CD4-positive, alpha-beta T cell treated with Interleukin-4 for 4 hours (primary cell): ENCODE results near the gene KCNN3.

Experiments
- DNase-seq: peaks from one replicate; pipeline ENCODE4 v3.0.0-alpha.2; 2020

Gene KCNN3

DNA sequence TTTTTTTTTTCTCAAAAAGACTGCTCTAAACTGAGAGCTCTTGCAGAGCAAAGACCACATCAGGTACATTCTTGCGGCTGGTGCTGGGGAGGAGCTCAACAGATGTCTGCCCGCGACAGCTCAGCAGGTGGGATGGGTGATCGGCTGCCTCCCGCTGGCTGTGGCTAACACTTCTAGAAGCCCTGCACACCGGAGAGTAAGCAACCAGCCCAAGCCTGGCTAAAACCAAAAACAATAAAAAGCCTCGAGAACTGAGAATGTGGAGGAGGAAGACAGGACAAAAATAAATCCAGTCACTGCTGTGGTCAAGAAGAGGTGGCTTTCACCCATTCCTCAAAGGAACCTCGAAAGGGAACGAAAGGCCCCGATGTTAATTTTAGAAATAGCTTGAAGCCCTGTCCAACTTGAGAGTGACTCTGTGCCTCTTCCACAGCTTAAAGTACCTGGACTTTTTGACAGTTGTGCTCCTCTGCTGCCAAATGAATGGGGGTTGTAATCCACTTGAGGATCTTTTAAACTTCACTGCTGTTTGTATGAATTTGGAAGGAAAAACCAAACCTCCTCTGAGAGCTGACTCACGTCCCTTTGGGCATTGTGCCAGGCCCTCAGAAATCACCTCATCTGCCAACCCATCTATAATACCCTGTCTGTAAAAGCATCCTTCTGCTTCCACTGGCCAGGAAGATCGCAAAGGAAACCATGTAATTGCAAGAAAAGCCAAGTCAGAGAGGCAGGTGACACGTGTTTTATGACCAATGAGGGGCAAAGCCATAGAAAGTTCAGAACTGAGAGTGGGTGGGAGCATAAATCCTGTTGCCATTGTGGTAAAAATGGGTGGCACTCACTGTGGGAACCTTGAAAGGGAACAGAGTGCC lies 78.6 kb downstream of the KCNN3 start:
- peak; percentile 90 for DNase-seq

DNA sequence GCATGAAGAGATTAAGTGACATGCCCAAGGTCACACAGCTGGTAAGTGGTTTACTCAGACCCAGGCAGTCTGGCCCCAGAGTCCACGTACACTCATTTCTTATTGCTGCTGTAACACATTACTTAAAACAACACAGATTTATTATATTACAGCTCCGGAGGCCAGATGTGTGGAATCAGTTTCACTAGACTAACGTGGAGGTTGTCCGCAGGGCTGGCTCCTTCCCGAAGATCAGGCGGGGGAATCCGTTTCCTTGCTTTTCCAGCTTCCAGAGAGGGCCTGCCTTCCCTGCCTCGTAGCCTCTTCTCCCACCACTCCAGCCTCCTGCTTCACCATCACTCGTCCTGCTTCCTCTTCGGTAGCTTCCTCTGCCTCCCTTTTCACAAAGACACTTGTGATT lies 81.2 kb downstream of the KCNN3 start:
- DNase-seq, result no peak

DNA sequence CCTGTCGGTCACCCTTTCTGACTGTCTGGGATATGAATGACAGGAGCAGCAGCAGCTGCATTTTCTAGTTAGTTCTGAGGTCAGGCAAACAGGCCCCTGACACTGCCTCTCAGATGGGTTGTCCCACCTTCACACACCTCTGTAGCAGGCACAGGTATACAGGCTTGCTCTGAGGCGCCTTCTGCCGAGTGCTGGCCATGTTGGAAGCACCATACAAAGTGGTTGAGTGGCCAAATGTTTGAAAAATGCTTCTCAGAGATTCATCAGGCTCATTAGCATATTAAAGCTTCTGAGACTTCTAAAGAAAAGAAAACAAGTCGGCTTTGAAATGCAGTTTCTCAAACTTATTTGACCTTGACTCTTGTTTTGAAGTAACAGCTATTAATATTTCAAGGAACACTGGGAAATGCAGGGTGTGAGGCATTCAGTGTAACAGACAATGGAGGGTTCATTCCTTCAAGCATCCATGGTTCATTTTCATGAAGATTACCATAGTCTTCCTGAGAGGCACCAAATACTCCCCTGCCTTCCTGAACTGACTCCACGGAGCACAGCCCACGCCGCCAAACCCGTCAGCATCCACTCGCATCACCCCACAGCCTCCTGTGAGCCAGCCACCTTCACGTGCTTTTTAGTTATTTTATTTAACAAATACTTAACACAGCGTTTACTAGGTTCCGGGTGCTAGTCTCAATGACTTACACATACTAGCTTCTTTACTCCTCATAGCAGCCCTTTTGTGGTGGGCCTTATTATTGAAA lies 81.8 kb downstream of the KCNN3 start:
- DNase-seq, result no peak

DNA sequence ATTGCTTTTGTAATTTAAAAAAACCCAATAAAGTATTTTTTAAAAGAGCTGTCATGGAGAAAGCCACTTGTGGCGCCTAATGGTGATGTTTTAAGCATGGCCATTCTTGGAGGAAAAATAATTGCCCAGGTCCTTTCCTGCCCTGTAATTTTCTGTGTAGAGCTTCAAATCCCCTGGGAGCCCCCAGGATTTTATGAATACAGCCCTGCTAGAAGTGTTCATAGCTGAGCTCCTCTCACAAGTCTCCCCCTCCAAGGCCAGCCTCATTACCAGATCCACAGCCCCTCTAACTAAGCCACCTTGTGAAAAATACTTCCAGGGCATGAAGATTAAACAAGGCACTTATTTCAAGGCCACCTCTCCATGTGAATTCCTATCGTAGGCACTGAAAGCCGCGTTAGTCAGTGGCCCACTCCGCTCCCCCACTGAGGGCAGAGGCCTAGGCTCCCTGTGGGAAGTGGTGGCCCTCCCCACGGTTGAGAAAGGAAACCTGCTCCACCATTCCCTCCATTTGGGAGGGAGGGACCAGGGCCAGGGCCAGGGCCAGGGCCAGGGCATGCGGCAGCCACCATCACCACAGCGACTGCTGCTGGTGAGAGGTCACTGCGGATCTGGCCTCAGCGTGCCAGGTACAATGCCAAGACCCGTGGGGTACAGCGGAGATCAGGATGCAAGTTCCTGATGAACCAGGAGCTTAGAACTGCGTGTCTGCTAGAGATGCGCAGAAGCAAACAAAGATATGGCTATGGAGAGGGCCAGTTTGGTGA lies 83.1 kb downstream of the KCNN3 start:
- DNase-seq, result no peak

DNA sequence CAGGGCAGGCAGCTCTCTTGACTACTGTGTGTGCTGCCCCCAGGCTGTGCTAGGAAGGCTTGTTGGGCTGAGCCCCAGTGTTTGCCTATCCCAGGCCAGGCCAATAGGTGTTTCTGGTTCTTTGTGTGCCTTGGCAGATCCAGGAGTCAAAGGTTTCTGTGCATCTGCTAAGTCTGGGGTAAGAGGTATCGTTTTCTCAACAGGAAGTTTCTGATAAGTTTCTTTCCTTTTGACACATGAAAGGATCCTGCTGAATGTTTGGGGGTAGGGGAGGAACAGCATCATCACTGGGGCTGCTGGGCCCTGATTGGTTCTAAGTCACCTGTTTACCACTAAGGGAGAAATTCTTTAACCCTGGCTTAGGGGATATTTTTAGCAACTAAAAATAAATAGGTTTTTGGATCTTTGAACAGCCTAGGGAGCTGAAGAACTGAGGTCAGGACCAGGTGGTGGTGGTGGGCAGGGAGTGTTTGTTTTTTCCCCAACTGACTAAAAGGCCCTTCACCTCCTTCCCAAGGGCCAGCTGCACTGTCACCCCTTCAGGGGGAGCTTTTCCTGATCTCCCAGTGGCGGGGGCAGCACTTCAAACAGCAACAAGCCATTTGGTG lies 85.1 kb downstream of the KCNN3 start:
- DNase-seq, result peak; percentile 62

DNA sequence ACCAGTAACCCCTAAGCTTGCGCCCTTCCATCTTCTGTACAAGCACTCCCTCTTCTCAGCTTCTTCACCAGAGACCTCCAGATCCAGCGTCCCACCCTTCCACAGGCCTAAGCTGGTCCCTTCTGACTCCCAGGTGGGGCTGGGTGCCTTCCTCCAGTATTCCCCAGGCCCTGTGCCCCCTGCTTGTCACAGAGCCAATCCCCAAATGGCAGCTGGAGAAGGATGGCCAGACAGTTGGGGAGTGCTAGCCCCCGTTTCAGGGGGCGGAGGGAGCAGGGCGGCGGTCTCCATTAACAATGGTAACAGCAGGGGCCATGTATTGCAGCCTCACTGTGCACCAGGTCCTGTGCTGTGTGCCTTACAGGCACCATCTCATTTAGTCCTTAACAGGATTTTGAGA lies 85.7 kb downstream of the KCNN3 start:
- no peak for DNase-seq

DNA sequence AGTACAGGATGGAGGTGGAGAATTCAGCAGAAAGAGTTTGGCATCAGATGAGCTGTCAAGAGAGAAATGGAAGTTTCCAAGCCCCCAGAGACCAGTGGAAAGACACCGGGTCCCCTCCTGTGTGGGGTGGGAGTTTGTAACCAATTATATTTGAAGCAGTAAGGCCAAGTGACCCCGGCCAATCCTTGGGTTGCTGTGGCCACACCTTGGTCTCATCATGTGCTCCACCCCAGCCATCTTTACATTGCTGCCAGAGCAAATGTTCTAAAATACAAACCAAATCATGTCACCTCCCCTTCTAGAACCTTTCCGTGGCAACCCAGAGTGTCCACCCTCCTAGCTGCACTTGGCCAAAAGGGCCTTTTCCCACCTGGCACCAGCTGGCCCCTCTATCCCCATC lies 86.1 kb downstream of the KCNN3 start:
- DNase-seq, result no peak

DNA sequence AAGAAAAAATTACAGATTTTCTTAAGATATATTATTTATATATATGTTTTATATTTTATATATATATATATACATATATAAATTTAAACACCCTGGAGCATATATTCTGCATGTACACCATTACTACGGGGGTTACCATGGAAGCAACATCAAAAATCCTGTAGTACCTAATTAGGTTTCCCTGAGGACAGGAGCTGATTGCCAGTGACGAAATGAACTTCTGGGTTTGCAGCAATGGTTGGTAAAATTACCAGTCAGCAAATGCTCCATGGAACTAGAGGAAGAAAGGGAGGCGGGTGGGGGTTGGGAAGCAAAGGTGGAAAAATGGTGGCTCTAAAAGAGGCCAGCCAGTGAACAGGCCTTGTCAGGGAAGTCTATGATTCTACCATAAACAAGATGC lies 89.5 kb downstream of the KCNN3 start:
- no peak for DNase-seq

DNA sequence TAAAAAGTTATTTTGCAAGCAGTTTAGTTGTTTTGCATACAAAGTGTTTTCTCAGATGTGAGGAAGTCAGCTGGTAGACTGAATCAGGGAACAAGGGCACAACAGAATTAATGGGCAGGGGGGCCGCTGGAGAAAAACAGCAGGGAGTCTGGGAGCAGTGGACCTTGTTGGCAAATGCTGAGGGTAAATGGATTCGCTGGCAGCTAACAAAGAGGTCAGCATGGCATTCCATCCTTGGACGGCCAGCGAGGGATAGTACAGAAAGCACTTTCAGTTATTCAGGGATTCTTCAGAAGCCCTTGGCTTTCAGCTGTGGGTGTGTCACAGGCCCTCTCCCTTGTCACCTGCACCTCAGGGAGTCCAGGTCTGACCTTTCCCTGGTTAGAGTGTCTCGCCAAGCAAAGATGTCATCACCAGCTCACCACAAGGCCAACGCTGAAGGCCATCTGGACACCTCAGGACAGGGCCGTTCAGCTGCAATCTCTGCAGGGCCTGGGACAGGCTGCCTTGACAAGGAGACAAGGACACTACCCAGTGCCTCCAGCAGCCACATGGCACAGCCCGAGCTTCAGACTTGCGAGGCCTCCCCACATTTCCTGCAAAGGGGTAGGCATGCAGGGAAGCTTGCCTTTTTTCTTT lies 90.4 kb downstream of the KCNN3 start:
- no peak for DNase-seq

DNA sequence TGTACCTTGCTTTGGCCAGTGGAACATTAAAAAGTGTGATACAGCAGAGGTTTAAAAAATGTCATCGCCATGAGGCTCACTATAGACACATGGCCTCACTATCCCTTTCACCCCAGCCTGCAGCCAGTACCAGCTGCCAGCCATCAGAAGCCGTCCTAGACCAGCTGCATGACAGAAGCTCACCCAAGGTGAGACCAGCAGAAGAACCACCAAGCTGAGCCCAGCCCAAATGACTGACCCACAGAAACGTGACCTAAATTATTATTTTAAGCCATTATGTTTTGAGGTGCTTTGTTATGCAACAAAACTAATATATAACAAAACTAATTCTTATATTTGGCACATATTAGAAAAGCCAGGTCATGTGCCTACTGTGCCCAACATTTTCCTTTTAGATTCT lies 91.1 kb downstream of the KCNN3 start:
- no peak for DNase-seq

DNA sequence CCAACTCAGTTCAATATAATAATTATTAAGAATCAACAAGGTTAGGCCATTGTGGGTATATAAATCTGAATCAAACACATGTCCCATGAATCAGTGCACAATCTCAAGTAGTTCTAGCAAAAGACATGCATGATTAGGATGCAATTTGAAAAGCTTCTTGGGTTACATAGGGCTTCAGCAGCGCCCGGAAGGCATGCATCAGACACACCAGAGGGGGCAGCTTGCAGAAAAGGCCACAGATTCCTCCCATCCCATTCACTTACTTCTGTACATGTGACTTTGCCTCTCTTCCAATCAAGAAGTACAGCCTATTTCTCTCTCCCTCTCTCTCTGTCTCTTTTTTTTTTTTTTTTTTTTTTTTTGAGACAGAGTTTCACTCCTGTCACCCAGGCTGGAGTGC lies 91.8 kb downstream of the KCNN3 start:
- DNase-seq, result no peak

DNA sequence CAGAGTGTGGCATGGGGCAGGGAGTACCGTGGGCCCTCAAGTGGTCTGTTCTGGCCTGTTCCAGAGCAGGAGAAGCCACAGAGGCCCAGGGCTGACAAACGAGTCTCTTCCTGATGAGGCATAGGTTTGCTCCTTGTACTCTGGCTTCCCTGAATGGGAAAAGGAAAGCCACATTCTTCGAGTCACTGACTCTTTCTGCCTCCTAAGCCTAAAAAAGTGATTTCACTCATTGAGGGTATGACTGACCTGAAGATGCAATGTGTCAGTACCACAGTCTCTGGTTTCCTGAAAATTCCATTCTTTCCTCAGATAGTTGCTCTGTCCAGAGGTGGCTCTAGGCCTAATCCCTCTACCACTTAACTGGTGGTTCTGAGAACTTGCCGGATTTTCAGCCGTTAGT lies 92.3 kb downstream of the KCNN3 start:
- DNase-seq, result no peak

DNA sequence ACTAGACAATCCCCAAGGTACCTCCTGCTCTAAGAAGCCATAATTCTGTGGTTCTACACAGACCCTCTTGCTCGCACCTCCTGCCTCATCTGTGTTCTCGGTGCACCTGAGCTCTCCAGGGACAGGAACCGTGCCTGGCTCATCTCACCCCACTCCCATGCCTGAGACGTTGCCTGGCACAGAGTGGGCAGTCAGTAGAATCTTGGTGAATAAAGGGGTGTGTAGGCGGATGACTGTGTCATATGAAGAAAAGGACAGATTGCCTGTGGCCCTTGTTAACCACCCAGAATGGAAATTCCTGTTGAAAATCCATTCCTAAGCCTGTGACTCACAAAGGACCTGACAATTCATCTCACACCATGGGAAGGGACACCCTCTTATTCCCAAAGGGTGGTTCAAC lies 92.9 kb downstream of the KCNN3 start:
- no peak for DNase-seq

DNA sequence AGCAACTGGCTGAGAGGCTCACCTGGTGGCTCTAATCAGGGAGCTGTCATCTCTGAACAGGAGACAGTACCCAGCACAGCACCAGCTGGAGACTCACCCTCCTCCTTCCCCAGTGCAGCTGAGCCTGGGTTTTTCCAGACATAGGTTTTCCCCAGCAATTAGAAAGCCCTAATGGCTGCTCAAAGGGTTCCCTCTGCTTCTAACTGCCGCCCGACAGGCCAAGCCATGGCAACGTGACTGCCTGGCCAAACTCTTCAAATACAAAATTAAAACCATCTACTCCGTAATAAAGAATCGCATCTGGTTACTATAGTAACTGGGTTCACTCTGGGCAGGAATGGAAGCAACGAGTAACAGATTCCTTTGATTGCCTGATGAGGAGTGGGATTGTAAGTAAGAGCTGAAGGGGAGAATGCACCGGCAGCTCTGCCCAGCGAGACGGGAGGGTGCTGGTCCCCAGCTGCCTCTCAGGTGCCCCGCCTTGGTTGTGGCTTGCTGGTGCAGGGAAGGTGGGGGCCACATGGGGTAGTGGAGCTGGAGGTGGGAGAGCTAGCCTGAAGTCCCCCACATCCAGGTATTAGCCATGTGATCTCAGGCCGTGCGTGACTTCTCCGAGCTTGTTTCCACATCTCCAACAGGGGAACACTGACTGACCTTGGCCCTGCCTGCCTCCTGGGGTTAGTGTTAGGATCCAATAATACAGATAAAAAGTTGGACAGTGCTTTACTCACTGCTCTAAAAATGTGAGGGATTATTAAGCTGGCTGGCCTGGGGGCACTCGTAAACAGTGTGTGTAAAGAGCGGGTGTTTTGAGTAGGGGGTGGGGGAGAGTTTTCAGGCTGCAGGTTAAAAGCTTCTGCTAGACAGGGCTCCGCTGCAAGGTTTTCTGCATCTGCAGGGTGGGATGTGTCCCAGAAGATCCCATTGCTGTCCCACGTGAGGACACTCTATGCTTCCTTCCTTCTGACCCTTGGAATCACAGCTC lies 94.2 kb downstream of the KCNN3 start:
- no peak for DNase-seq

DNA sequence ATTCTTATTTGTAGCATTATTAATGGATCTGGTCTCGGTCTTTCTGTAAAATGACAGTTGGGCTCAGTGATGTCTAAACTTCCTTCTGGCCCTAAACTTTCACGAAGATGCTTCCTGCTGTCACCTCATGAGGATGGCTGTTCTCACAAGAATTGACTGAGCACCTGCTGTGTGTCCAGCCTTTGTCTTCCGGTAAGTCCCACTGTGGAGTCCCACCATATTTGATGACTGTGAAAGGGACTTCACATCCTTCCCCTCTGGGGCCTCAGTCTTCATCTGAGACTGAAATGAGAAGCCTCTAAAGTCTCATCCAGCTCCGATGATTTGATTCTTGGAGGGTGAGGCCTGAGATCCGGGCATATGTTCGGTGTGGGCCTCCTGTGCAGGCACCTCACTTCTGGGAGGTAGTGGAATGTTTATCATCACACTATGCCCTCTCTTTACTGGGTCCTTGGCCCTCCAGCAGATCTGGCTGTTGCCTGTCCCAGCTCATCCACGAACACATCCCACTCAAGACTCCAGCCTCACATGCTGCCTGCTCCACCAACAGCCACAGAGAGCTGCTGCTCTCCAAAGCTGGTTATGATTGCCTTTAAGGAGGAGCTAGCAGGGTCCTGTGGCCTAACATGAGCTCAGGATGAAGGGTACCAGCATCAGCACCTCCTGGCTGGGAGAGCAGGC lies 95.8 kb downstream of the KCNN3 start:
- no peak for DNase-seq

DNA sequence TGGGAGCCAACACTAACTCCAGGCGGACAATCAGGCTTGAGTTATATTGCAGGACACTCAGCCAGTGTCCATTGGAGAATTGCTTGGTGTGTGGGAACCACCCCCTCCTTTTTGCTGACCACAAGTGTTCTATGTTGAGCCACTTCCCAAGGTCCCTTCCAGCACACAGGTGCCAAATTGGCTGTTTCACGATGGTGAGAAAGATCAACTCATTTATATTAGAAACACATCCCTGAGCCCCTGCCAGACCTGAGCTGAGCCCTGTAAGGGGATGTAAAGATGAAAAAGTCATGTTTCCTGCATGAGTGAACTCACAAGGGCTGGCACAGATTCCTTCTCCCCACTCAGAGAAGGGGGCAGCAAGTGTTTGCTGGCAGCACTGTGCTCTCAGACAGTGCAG lies 96.5 kb downstream of the KCNN3 start:
- no peak for DNase-seq

DNA sequence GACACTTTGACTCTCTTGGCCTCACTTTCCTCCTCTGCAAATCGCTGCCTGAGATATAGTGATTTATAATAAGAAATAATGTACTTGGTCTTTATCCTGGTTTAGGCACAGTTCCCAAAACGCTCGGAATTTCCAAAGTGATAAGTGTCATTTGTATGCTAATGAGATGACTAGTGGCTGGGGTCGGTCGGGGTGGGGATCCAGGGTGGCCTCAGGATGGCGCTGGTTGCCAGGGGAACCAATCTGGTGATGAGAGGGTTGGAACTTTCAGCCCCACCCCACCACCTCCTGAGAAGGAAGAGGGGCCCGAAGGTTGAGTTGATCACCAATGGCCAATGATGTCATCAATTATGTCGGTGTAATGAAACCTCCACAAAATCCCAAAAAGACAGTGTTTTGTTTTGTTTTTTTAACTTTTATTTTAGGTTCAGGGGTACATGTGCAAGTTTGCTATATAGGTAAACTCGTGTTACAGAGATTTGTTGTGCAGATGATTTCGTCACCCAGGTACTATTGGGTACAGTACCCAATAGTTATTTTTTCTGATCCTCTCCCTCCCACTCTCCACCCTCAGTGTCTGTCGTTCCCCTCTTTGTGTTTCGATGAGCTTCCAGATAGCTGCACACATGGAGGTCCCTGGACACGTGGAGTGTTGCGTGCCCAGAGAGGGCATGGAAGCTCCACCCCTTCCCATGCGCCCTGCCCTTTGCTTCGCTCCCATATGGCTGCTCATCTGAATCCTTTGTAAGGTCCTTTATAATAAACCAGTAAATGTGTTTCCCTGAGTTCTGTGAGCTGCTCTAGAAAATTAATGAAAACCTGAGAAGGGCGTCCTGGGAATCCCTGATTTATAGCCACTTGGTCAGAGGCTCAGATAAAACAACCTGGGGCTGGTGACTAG lies 97.2 kb downstream of the KCNN3 start:
- DNase-seq, result no peak

DNA sequence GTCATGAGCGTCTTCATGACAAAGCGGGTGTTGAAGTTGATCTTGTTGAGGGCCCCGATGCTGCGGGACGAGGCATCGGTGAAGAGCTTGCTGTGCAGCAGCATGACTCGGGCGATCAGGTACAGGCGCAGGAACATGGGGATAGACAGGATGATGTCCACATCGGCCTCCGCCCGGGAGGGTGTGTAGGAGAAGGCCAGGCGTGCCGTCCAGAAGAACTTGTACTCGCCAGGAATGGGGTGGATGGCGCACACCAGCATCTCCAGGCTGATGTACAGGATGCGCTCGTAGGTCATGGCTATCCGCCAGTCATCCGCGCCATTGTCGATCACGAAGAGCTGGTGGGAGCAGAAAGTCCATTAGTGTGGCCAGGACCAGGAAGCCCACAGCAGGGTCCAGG lies 98.0 kb downstream of the KCNN3 start:
- no peak for DNase-seq

DNA sequence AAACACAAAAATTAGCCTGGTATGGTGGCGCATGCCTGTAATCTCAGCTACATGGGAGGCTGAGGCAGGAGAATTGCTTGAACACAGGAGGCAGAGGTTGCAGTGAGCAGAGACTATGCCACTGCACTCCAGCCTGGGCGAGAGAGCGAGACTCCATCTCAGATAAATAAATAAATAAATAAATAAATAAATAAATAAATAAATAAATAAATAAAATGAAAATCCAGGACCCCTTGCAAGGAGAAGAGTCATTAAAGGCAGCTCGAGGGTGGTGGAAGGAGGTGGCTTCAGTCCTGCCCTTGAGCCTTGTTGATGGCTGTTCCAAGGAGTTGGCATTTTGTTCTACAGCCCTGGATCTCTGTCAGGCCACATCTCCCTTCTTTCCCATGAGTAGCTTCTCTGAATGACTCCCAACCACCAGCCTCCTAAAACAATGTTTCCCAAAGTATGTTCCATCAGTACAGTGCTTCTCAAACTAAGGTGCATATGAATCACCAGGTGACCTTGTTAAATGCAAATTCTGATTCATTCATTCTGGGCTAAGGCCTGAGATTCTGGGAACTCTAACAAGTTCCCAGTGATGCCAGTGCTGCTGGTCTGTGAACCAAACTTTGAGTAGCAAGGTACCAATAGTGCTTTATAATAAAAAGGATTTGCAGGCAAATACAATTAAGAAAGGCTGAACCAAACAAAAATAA lies 99.0 kb downstream of the KCNN3 start:
- no peak for DNase-seq
